GM12878 (cell line): ENCODE results near the gene SPANXN2.

ENCODE experiments used
- BHLHE40 ChIP-seq, 2 experiments: fragments of 450-650 bp in 1 of 2; IDR thresholded peaks; 2 replicates each; pipeline ENCODE4 v1.6.1; 2011 to 2017; ENCODE audit warnings: low read depth in 2 of 2, borderline replicate concordance in 1 of 2, improper control_type of control experiment in 1 of 2, low read length in 1 of 2, mild to moderate bottlenecking in 1 of 2
- ESRRA ChIP-seq: IDR thresholded peaks from 2 replicates; pipeline ENCODE4 v1.6.1; 2012; ENCODE audit warnings: mild to moderate bottlenecking, low read length, improper control_type of control experiment
- NFXL1 ChIP-seq: fragments of 450-650 bp; IDR thresholded peaks from 2 replicates; pipeline ENCODE4 v1.6.1; 2017; ENCODE audit warnings: antibody characterized with exemption, mild to moderate bottlenecking, borderline replicate concordance
- NR2C2 ChIP-seq: IDR thresholded peaks from 2 replicates; pipeline ENCODE4 v1.6.1; 2011; ENCODE audit warnings: borderline replicate concordance, low read depth; ENCODE audit not compliant: control insufficient read depth, insufficient read length
- TF ChIP-seq, protein P1 (sequence below), 3 experiments: IDR thresholded peaks in 2 of 3; conservative IDR thresholded peaks in 1 of 3; 2 replicates each; pipeline ENCODE4 v1.5.1; 2011; ENCODE audit warnings: low read depth in 3 of 3, low read length in 3 of 3, mild to moderate bottlenecking in 3 of 3, control low read depth in 2 of 3, moderate library complexity in 2 of 3, inconsistent platforms in 1 of 3, mixed read lengths in 1 of 3; ENCODE audit not compliant: control insufficient read depth in 2 of 3, insufficient read depth in 1 of 3; ENCODE audit errors: extremely low read depth in 1 of 3
- TF ChIP-seq, protein P2 (sequence below): IDR thresholded peaks from 2 replicates; pipeline ENCODE4 v1.6.1; 2012; ENCODE audit warnings: low read depth, low read length, improper control_type of control experiment
- TF ChIP-seq, protein P3 (sequence below): IDR thresholded peaks from 2 replicates; pipeline ENCODE4 v1.6.1; 2011; ENCODE audit warnings: low read depth, mild to moderate bottlenecking, low read length, moderate library complexity, borderline replicate concordance; ENCODE audit errors: extremely low read depth
- TF ChIP-seq, protein P4 (sequence below): fragments of 450-650 bp; IDR thresholded peaks from 2 replicates; pipeline ENCODE4 v1.6.1; 2017; ENCODE audit warnings: antibody characterized with exemption, mild to moderate bottlenecking, moderate library complexity

DNA sequence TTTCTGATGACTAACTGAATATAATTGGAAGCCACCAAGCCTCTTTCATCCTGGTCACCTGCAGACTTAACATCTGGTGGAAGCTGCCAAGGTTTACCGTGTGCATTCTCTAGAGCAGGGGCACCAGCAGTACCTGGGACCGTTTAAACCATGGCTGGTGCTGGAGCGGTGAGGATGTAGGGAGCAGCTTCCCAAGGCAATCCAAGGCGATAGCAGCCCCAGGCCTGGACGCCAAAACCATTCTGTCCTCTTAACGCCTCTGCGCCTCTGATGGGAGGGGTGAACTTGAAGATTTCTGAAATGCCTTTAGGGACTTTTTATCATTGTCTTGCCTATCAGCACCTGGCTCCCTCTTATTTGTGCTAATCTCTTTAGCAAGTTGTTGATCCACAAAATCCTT lies 37.3 kb upstream of the SPANXN2 start:
- TF ChIP-seq, protein P1, sequence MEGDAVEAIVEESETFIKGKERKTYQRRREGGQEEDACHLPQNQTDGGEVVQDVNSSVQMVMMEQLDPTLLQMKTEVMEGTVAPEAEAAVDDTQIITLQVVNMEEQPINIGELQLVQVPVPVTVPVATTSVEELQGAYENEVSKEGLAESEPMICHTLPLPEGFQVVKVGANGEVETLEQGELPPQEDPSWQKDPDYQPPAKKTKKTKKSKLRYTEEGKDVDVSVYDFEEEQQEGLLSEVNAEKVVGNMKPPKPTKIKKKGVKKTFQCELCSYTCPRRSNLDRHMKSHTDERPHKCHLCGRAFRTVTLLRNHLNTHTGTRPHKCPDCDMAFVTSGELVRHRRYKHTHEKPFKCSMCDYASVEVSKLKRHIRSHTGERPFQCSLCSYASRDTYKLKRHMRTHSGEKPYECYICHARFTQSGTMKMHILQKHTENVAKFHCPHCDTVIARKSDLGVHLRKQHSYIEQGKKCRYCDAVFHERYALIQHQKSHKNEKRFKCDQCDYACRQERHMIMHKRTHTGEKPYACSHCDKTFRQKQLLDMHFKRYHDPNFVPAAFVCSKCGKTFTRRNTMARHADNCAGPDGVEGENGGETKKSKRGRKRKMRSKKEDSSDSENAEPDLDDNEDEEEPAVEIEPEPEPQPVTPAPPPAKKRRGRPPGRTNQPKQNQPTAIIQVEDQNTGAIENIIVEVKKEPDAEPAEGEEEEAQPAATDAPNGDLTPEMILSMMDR (IDR thresholded peaks at IDR 0.05 in 2 of 3, conservative IDR thresholded peaks at IDR 0.05 in 1 of 3; ENCODE audit: control insufficient read depth in 2 of 3, extremely low read depth in 1 of 3, insufficient read depth in 1 of 3, low read depth in 3 of 3, low read length in 3 of 3): no peak
- no peak for TF ChIP-seq NFXL1
- no peak for TF ChIP-seq NR2C2
- TF ChIP-seq, protein P2, sequence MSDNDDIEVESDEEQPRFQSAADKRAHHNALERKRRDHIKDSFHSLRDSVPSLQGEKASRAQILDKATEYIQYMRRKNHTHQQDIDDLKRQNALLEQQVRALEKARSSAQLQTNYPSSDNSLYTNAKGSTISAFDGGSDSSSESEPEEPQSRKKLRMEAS: no peak
- TF ChIP-seq, protein P3, sequence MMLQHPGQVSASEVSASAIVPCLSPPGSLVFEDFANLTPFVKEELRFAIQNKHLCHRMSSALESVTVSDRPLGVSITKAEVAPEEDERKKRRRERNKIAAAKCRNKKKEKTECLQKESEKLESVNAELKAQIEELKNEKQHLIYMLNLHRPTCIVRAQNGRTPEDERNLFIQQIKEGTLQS: no peak
- TF ChIP-seq ESRRA: no peak
- no peak for TF ChIP-seq BHLHE40 (IDR thresholded peaks at IDR 0.05; ENCODE audit: borderline replicate concordance in 1 of 2, low read depth in 2 of 2, low read length in 1 of 2)
- TF ChIP-seq, protein P4, sequence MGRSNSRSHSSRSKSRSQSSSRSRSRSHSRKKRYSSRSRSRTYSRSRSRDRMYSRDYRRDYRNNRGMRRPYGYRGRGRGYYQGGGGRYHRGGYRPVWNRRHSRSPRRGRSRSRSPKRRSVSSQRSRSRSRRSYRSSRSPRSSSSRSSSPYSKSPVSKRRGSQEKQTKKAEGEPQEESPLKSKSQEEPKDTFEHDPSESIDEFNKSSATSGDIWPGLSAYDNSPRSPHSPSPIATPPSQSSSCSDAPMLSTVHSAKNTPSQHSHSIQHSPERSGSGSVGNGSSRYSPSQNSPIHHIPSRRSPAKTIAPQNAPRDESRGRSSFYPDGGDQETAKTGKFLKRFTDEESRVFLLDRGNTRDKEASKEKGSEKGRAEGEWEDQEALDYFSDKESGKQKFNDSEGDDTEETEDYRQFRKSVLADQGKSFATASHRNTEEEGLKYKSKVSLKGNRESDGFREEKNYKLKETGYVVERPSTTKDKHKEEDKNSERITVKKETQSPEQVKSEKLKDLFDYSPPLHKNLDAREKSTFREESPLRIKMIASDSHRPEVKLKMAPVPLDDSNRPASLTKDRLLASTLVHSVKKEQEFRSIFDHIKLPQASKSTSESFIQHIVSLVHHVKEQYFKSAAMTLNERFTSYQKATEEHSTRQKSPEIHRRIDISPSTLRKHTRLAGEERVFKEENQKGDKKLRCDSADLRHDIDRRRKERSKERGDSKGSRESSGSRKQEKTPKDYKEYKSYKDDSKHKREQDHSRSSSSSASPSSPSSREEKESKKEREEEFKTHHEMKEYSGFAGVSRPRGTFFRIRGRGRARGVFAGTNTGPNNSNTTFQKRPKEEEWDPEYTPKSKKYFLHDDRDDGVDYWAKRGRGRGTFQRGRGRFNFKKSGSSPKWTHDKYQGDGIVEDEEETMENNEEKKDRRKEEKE: no peak
